Endometrium (tissue), 2 donors: ENCODE results near the gene RSKR.
"Not testable (repeated sequence)": the region's sequence is repeated elsewhere in the genome, so short reads cannot be mapped to it uniquely, and the experiment has no call there.

Experiments used
- FAIRE-seq: peaks from 2 replicates; lab custom pipeline; 2012; peaks lifted over from hg19 to GRCh38; lab: Jason Lieb, UNC
- donor health status: control.
- donor health status: control.

The RSKR gene, protein sequence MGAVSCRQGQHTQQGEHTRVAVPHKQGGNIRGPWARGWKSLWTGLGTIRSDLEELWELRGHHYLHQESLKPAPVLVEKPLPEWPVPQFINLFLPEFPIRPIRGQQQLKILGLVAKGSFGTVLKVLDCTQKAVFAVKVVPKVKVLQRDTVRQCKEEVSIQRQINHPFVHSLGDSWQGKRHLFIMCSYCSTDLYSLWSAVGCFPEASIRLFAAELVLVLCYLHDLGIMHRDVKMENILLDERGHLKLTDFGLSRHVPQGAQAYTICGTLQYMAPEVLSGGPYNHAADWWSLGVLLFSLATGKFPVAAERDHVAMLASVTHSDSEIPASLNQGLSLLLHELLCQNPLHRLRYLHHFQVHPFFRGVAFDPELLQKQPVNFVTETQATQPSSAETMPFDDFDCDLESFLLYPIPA

DNA sequence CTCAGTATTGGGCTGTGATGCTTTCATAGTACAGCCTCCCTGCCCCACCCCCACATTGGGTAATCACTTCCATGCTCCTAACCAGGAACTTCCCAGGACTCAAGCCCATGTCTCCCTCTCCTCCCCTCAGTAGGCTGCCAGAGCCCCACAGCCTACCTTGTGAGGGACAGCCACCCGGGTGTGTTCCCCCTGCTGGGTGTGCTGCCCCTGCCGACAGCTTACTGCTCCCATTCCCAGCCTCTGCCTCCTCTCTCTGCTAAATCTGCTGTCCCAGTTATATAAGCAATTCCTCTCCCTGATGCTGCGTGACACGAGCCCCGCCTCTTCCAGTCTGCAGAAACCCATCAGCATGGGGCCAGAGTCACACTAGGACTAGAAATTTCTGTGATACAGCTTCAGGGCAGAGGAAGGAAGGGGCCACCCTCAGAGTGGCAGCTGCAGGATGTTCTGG is at the start of gene RSKR:
Gene RSKR (minus strand): TSS at position 255 of the 451 bp plus-strand sequence. CDS start 24 bp downstream, at position 231.
- no peak for FAIRE-seq

DNA sequence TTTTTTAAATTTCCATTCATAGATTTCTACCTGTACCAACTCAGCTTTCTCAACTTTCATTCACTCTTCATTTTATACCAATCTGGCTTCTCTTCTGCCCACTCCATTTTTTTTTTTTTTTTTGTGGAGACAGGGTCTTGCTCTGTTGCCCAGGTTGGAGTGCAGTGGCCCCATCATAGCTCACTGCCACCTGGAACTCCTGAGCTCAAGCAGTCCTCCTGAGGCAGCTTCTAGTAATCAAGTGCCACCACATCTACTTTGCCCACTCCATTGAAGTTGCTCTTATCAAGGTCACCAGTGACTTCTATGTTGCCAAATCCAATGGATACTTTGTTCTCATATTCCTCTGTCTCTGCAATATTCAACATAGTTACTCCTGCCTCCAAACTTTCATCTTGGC is 49.7 kb upstream of the RSKR start:
- FAIRE-seq: no peak

DNA sequence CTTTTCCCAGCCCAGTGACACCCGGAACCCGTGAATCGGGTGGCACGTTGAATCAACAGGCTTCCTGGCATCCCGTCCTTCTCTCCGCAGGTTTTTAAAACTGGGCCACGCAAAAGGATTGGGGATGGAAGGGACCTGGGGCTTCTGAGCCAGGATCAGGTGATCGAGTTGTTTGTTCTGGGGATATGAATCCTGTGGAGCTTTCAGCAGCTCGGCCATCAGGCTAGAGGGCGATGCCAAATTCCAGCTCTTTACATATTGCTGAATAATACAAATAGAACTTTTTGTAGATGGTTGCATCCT is 48.5 kb upstream of the RSKR start:
- FAIRE-seq: no peak

DNA sequence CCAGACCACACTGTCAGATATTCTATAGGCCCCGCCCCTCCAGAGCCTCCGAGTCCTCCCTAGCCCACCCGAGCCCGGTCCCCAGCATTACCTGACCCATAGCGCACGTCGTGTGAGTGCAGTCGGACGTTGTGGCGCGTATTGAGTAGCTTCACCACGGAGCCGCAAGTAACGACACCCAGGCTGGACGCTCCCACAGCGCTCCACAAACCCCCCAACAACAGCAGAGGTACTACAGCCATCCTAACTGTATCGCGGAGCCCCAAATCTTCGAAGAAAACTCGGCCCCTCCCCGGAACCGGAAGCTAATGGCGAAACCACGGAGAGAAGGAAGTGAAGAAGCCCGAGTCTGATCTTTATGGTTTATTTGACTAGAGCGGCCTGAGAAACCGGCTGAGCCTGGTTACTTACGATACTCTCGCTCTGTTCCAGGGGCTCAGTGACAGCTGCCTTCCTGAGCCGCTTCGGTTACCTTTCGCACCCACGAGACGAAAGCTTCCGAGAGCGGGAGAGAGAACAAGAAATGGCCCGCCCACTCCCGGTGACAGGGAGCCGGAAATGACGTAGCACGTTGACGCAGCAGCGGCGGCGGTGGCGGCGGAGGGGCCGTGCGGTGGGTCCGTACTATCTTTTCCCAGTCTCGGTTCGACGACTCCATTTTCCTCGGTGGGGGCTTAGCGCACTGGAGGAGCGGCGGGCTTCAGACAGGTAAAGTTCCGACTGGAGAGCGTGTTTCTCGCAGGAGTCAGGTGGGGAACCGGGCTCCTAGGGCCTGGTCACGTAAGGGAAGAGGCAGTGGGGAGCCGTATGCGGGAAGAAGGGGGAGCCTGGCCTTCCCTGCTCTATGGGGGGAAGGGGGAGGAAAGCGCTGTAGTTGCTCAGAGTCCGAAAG is 47.9 kb upstream of the RSKR start, which contains the start of the genes SDF2 and SUPT6H:
Gene SDF2 (minus strand): TSS at position 272 of the 892 bp plus-strand sequence. CDS start 30 bp downstream, at position 242.
Gene SUPT6H (plus strand): TSS at position 571 of the 892 bp plus-strand sequence. CDS start 11,197 bp downstream, outside the sequence.
- FAIRE-seq: no peak

DNA sequence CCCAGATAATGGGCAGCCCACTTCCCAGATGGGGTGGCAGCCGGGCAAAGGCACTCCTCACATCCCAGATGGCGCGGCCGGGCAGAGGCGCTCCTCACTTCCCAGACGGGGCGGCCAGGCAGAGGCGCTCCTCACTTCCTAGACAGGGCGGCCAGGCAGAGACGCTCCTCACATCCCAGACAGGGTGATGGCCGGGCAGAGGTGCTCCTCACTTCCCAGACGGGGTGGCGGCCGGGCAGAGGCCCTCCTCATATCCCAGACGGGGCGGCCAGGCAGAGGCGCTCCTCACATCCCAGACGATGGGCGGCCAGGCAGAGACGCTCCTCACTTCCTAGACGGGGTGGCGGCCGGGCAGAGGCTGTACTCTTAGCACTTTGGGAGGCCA is 45.5 kb upstream of the RSKR start:
- FAIRE-seq: not testable (repeated sequence)

DNA sequence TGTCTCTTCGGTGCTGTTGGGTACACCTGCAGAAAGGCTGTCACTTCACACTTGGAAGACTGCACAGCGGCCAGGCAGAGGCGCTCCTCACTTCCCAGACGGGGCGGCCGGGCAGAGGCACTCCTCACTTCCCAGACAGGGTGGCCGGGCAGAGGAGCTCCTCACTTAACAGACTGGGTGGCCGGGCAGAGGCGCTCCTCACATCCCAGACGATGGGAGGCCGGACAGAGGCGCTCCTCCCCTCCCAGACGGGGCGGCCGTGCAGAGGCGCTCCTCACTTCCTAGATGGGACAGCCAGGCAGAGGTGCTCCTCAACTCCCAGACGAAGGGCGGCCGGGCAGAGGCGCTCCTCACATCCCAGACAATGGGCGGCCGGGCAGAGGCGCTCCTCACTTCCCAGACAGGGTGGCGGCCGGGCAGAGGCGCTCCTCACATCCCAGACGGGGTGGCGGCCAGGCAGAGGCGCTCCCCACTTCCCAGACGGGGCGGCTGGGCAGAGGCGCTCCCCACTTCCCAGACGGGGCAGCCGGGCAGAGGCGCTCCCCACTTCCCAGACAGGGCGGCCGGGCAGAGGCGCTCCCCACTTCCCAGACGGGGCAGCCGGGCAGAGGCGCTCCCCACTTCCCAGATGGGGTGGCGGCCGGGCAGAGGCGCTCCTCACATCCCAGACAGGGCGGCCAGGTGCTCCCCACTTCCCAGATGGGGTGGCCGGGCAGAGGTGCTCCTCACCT is 44.9 kb upstream of the RSKR start:
- not testable (repeated sequence) for FAIRE-seq

DNA sequence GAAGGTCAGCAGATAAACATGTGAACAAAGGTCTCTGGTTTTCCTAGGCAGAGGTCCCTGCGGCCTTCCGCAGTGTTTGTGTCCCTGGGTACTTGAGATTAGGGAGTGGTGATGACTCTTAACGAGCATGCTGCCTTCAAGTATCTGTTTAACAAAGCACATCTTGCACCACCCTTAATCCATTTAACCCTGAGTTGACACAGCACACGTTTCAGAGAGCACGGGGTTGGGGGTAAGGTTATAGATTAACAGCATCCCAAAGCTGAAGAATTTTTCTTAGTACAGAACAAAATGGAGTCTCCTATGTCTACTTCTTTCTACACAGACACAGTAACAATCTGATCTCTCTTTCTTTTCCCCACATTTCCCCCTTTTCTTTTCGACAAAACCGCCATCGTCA is 44.4 kb upstream of the RSKR start:
- not testable (repeated sequence) for FAIRE-seq

DNA sequence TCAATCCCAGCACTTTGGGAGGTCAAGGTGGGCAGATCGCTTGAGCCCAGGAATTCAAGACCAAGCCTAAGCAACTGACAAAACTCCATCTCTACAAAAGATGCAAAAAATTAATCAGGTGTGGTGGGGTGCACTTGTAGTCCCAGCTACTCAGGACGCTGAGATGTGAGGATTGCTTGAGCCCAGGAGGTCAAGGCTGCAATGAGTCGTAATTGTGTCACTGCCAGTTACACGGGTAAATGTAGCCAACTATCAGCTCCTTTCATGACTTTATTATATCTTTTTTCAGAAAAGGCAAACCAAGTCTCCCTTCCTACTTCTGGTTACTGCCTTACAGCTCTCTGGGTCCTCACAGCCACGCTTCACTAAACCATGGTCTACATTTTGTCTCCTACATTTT is 43.8 kb upstream of the RSKR start:
- no peak for FAIRE-seq

DNA sequence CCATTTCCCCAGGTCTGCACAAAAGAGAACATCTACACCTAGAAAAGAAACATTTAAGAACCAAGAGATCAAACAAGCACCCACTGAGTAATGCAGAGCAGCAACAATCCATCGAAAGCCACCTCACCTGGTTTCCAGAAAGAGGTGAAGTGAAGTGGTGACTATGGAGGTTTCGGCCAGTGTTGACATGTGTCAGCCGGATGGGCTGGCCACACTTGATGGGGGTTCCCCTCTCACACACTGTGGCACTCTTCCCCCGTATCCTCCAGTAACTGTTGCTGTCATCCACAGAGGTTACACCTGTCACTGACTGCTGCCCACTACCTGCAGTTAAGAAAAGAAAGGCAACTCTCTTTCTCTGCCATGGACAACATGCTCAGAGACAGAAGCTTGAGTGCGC is 41.2 kb upstream of the RSKR start:
- FAIRE-seq: no peak

DNA sequence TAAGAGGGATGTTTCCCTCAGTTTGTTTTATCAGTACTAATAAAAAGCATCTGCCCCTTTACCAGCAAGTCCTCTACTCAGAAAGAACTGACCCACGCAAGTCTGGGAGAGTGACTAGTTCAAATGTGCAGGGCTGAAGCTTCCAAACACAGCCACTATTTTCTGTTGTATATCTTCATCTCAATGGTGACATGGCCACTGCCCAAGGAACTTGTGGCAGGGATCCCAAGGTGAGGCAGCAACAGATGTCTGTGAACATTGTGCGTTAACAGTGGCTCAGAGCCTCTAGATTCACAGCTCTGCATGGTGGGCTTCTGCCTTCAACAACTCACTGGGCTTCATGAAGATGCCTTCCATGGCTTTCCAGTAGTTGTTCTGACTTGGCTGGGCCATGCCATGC is 34.7 kb upstream of the RSKR start:
- FAIRE-seq: no peak

DNA sequence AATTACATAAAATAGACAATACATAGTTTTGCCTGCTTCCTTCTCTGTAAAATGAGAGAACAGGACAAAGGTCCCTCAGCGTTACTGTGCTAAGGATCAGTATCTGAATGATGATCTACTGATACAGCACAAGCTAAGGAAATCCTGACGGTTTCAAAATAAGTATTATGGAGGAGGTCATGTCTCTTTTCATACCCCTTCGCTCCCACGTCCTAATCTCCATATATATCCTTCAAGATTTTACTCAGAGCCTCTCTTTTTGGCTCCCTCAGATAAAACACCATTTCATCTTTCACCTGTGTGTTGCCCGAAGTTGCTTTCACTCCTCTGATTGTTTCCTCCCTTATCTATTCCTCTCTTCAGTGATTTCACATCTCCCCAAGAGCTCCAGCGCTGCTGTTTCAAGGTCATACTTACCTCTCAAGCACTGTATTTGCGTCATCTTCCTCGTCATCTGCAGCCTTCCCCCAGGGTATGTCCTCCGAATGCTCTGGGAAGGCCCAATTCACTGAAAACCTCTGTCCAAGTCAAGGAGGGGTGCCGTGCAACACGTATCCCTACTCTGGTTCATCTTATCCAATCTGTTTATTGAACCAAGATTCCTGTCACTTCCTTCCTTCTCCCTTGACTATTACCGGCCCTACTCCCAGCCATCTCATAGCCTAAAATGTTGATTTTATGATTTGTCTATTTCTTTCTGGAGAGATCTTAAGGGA is 32.2 kb upstream of the RSKR start:
- FAIRE-seq: no peak

DNA sequence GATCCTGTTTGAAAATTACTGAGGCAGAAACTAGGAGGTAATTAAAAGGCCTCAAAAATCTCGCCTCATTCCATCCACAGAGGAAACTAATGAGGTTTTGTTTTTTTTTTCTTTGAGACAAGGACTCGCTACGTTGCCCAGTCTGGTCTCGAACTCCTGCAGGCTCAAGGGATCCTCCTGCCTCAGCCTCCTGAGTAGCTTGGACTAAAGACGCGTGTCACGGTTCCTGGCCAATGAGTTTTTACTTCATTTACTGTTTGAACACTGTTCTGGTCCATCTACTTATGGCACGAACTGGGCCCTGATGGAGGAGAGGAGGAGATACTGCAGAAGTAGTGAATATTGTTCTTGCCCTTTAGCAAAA is 31.6 kb upstream of the RSKR start:
- FAIRE-seq: no peak

DNA sequence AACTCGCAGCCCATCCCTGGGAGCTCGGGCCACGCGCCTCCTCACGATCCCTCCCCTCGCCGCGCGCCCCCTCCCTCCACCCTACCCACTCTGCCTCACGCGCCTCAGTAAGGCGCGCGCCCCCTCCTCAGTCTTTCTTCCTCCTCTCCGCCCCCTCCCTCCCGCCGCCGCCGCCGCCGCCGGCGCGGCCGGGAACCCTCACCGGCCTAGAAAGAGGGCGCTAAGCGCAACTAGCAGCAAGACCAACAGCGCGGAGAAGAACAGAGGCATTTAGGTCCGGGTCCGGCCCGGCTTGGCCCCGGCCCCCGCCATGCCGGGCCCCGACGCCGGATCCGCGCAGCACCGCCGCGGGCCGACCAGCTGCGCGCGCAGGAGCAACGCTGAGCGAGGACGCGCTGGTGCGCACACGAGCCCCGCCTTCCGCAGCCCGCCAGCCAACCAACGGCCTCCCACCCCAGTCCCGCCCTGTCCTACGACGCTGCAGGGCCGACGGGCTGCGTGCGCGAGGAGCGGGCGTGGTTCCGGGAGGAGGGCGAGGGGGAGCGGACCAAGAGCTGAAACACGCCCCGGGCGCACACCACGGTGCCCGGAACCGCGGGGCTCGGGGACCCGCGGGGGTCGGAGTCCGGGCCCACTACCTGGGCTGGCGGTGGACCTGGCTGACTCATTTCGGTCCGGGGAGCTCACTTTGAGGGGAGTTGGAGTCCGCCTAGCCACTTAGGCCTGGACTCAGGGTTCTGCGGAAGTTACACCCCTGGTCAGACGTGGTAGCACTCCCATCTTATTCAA is 31.0 kb upstream of the RSKR start, which contains the start of gene BLTP2:
Gene BLTP2 (minus strand): TSS at position 372 of the 789 bp plus-strand sequence. CDS start 102 bp downstream, at position 270.
- FAIRE-seq: no peak

DNA sequence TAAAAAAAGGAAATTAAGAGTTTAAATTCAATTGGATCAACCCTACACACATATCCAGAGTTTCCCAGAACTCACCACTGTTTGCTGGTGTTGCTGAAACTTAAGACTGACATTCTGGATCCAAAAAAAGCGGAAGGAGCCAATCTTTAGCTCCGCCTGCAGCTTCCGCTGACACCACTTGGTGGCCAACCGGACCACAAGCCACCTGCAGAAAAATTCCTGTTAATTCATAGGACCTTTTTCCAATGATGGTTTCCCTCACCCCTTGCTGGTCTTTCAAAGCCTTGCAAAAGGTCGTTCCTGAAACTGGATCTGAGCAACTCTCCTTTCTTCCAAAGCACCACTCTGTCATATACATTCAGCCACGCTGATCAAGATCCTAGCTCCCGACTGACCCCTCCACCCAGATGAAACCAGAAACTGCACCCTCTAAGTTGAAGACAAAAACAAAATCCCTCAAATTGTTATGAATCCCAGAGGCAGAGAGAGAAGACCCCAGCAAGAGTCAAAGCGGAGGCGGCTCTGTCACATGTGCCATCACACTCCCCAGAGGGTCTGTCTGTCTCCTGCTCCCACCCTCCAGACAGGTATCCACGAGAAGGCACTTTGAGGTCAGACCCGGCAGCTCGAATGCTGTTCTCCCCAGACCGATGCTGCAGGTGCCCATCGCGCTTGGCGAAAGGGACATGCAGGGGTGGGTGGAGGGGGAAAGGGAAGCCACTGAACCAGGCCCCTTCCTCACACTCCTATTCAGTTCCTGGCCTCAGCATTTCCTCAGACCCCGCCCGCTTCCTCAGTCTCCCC is 30.2 kb upstream of the RSKR start:
- FAIRE-seq: no peak

DNA sequence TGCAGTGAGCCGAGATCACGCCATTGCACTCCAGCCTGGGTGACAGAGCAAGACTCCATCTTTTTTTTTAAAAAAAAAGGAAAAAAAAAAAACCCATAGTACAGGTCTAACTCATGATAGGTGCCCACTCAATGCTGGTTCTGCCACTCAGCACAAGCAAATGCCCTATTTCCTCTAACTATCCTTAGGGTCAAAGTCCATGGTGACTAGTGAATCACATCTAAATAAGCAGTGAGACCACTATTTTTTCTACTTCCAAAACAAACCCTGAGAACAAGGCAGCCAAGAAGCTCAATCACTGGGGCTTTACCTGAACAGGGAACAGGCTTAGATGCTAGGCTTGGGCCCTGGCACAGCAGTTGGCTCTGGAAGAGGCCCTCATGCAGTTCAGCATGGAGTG is 27.6 kb upstream of the RSKR start:
- no peak for FAIRE-seq

DNA sequence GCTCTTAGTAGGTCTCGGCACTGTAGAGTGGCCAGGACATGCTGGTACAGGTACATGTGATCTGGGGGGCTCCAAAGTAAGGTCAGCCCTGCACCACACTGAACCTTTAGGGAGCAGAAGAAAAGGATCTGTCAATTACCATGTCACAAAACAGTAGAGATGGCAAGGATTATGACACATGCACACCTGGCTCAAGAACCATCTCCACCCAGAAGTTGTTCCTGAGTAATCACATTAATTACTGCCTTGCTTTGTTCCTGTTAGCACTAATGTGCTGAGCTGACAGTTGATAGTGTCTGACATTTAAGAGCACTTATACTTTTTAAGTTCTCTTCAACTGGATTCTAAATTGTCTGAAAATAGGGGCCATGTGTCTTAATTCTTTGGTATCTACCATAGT is 21.5 kb upstream of the RSKR start:
- no peak for FAIRE-seq

DNA sequence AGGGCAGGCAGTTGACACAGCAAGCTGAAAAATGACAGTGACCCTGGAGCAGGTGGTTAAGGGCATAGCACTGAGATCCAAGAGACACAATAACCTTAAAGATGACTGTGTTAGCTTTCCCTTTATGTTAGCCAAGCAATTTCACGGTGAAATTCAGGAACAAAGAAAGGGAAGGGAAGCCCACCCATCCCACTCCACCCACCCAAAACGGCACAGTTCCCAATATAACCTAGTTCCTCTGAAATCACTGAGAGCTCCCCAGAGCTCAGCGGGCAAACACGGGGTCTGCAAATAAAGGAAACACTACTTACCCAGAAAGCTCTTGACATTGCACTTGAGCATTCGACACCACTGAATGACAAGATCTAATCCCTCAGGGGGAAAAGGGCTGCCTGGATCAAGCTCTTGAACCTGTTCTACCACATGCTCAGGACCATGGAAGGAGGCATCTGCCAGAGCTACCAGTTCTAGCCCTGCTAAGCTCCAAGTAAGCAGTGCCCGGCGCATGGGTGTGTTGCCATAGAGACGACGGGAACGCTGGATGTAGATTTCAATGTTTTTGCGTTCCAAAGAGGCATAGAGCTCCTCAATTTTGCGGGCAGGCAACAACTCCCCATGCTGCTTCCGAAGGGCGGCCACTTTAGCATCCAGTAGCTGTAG is 20.4 kb upstream of the RSKR start:
- FAIRE-seq: no peak

DNA sequence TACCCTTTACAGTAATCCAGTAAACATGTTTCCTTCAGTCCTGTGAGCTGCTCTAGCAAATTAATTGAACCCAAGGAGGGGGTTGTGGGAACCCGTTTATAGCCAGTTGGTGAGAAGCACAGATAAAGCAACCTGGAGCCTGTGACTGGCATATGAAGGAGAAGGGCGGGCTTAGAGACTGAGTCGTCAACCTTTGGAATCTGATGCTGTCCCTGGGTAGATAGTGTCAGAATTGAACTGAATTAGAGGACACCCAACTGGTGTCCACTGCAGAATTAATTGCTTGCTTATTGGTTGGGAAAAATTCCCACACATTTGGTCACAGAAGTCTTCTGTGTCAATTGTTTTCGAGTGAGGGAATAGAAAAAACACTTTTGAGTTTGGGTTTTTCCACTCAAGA is 12.8 kb upstream of the RSKR start:
- no peak for FAIRE-seq

DNA sequence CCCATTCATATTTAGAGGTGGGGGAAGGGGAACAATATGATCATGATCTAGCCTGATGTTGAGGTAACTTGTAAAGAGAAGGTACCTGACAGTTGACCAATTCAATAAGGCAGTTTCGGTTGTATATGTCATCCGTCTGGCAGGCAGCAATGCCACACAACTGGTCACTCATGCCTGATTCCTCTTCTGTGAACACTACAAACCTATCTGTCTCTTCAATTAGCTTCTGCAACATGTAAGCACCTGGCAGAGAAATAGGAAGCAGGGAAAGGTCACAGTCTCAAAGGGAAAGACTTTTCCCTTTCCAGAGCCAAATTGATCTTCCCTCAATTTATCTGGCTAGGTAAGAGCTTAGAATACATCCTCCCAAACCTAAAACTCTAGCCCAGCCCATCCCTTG is 10.2 kb upstream of the RSKR start:
- FAIRE-seq: no peak
